SK-N-SH (cell line): ENCODE measurements around the gene RBP3. TPM values are rescaled to one million over a fixed set of nuclear protein-coding genes. Genes with fewer than 3 reads are reported as not detected.

ENCODE experiments used
- CTCF ChIA-PET: fragments of 300-600, 350-600 bp; formaldehyde crosslinking; extraction: SDS; loops from one replicate; lab custom pipeline; 2021; lab: Yijun Ruan, JAX
- POLR2A ChIA-PET: fragments of 350-600 bp; sonication (Branson Sonifier 250); formaldehyde crosslinking; extraction: SDS; loops from one replicate; lab custom pipeline; 2020; ENCODE audit warnings: antibody characterized with exemption, inconsistent platforms; lab: Yijun Ruan, JAX
- DNase-seq: peaks from one replicate; pipeline ENCODE4 v3.0.0; 2012
- H2AFZ ChIP-seq: fragments of 200-600 bp; sonication (generic); 2 replicates; pipeline ENCODE4 v1.8.1; 2016; ENCODE audit warnings: antibody characterized with exemption, mild to moderate bottlenecking, low read depth
- H3F3A ChIP-seq: fragments of 200-600 bp; sonication (generic); replicated peaks from 2 replicates; pipeline ENCODE3; 2016; ENCODE audit warnings: antibody characterized with exemption, mild to moderate bottlenecking; ENCODE audit not compliant: insufficient read depth
- H3K27ac ChIP-seq, 2 experiments: fragments of 200-500 bp in 1 of 2; fragments of 200-600 bp in 1 of 2; sonication (Bioruptor generic) in 1 of 2; sonication (generic), shearing (Covaris generic) in 1 of 2; 2 replicates each; pipeline versions ENCODE4 v1.5.1 to v1.6.1; 2014 to 2016; ENCODE audit warnings: low read depth in 2 of 2, inconsistent platforms in 1 of 2, low read length in 1 of 2, mild to moderate bottlenecking in 1 of 2, mixed read lengths in 1 of 2
- H3K27me3 ChIP-seq: fragments of 200-600 bp; sonication (generic), shearing (Covaris generic); 2 replicates; pipeline ENCODE4 v1.6.1; 2016; ENCODE audit warnings: mixed run types; ENCODE audit not compliant: insufficient read depth
- H3K36me3 ChIP-seq, 2 experiments: fragments of 200-500 bp in 1 of 2; fragments of 200-600 bp in 1 of 2; sonication (Bioruptor generic) in 1 of 2; sonication (generic) in 1 of 2; replicated peaks in 1 of 2; 2 replicates each; pipeline versions ENCODE3 to v1.5.1; 2014 to 2016; ENCODE audit warnings: low read length in 1 of 2, mild to moderate bottlenecking in 1 of 2; ENCODE audit not compliant: insufficient read depth in 2 of 2, control insufficient read depth in 1 of 2
- H3K4me1 ChIP-seq, 2 experiments: fragments of 200-500 bp in 1 of 2; fragments of 200-600 bp in 1 of 2; sonication (Bioruptor generic) in 1 of 2; sonication (generic), shearing (Covaris generic) in 1 of 2; 2 replicates each; pipeline versions ENCODE4 v1.5.1 to v1.6.1; 2014 to 2016; ENCODE audit warnings: low read depth in 1 of 2, low read length in 1 of 2, mixed run types in 1 of 2; ENCODE audit not compliant: insufficient read depth in 2 of 2, control insufficient read depth in 1 of 2
- H3K4me2 ChIP-seq: fragments of 200-600 bp; sonication (generic), shearing (Covaris generic); 2 replicates; pipeline ENCODE4 v1.6.1; 2017; ENCODE audit warnings: mixed run types
- H3K4me3 ChIP-seq, 2 experiments: fragments of 200-500 bp in 1 of 2; fragments of 200-600 bp in 1 of 2; sonication (Bioruptor generic) in 1 of 2; sonication (generic), shearing (Covaris generic) in 1 of 2; 2 replicates each; pipeline versions ENCODE4 v1.5.1 to v1.8.1; 2014 to 2016; ENCODE audit warnings: low read depth in 2 of 2, inconsistent platforms in 1 of 2, low read length in 1 of 2, mild to moderate bottlenecking in 1 of 2, mixed read lengths in 1 of 2, moderate library complexity in 1 of 2
- H3K79me2 ChIP-seq: fragments of 200-600 bp; sonication (generic); 2 replicates; pipeline ENCODE4 v1.8.1; 2017; ENCODE audit warnings: mild to moderate bottlenecking; ENCODE audit not compliant: insufficient read depth
- H3K9ac ChIP-seq: fragments of 200-600 bp; sonication (generic); 2 replicates; pipeline ENCODE4 v1.6.1; 2017; ENCODE audit warnings: mixed run types
- H3K9me2 ChIP-seq: fragments of 200-600 bp; sonication (generic); 2 replicates; pipeline ENCODE4 v1.6.1; 2017; ENCODE audit warnings: mixed run types
- H3K9me3 ChIP-seq: fragments of 200-600 bp; sonication (generic); 2 replicates; pipeline ENCODE4 v1.6.1; 2017; ENCODE audit warnings: mixed run types, mild to moderate bottlenecking, moderate library complexity
- H4K20me1 ChIP-seq: fragments of 200-600 bp; sonication (generic); 2 replicates; pipeline ENCODE4 v1.6.1; 2017; ENCODE audit warnings: mild to moderate bottlenecking, mixed run types; ENCODE audit not compliant: insufficient read depth
- CHD2 ChIP-seq: fragments of 150-350 bp; IDR thresholded peaks from 2 replicates; pipeline ENCODE4 v1.6.1; 2018; ENCODE audit warnings: low read length; ENCODE audit not compliant: partially characterized antibody
- ELF1 ChIP-seq: IDR thresholded peaks from 2 replicates; pipeline ENCODE4 v1.4.0; 2012
- FOSL2 ChIP-seq: IDR thresholded peaks from 2 replicates; pipeline ENCODE4 v1.4.0; 2012; ENCODE audit warnings: low read depth, mild to moderate bottlenecking, moderate library complexity, borderline replicate concordance
- FOXM1 ChIP-seq: IDR thresholded peaks from 2 replicates; pipeline ENCODE4 v1.4.0; 2012; ENCODE audit warnings: low read depth, mild to moderate bottlenecking
- JUND ChIP-seq: IDR thresholded peaks from 2 replicates; pipeline ENCODE4 v1.4.0; 2012
- NFIC ChIP-seq: IDR thresholded peaks from 2 replicates; pipeline ENCODE4 v1.4.0; 2012; ENCODE audit warnings: borderline replicate concordance
- NRF1 ChIP-seq: IDR thresholded peaks from 2 replicates; pipeline ENCODE4 v1.6.1; 2012; ENCODE audit warnings: low read depth, mild to moderate bottlenecking, low read length
- POLR2AphosphoS5 ChIP-seq: IDR thresholded peaks from 2 replicates; pipeline ENCODE4 v1.6.1; 2012; ENCODE audit warnings: low read depth, low read length
- RFX5 ChIP-seq: IDR thresholded peaks from 2 replicates; pipeline ENCODE4 v1.6.1; 2012; ENCODE audit warnings: mild to moderate bottlenecking, improper control_type of control experiment, low read length
- RXRA ChIP-seq: IDR thresholded peaks from 2 replicates; pipeline ENCODE4 v1.4.0; 2012; ENCODE audit warnings: low read depth, mild to moderate bottlenecking, borderline replicate concordance
- SMC3 ChIP-seq: IDR thresholded peaks from 2 replicates; pipeline ENCODE4 v1.6.1; 2012; ENCODE audit warnings: low read depth, low read length, improper control_type of control experiment
- TCF12 ChIP-seq: IDR thresholded peaks from 2 replicates; pipeline ENCODE4 v1.4.0; 2012
- WGBS: methylation state at CpG from one replicate; pipeline ENCODE4 v1.1.6; 2017; ENCODE audit warnings: low lambda C conversion rate; 5-methylcytosine and 5-hydroxymethylcytosine counted together
- polyA plus RNA-seq, 3 experiments: library from polyadenylated mRNA; depleted of rRNA; stranded (reverse); fragments of >200 nt; gene quantifications; 2 replicates each; pipeline ENCODE4 v1.2.3, GENCODE V29; 2012
- TF ChIP-seq, protein P1 (sequence below): IDR thresholded peaks from 2 replicates; pipeline ENCODE4; 2012
- TF ChIP-seq, protein P2 (sequence below): IDR thresholded peaks from 2 replicates; pipeline ENCODE4 v1.4.0; 2012; ENCODE audit warnings: low read depth, borderline replicate concordance
- TF ChIP-seq, protein P3 (sequence below): IDR thresholded peaks from 2 replicates; pipeline ENCODE4 v1.6.1; 2012; ENCODE audit warnings: mild to moderate bottlenecking, low read depth, low read length, moderate library complexity
- TF ChIP-seq, protein P4 (sequence below): fragments of 150-350 bp; IDR thresholded peaks from 2 replicates; pipeline ENCODE4 v1.6.1; 2016; ENCODE audit warnings: mild to moderate bottlenecking, low read depth, low read length

Gene RBP3
- polyA plus RNA-seq, 1 of the 3 experiments (the other 2 are of a cell fraction), result not detected

DNA sequence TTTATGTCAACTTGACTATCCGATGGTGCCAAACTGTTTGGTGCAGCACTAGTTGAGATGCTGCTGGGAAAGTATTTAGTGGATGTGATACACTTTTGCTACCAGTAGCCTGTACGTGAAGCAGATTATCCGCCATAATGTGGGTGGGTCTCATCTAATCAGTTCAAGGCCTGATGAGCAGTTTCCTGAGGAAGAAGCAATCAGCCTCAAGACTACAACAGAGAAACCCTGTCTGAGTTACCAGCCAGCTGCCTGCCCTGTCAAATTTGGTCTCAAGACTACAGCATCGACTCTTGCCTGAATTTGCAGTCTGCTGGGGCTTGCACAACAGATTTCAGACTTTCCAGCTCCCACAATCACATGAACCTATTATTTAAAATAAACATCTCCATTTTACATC, 10.9 kb upstream of the RBP3 start:
- H3K4me2 ChIP-seq, result no peak overlapping the region
- TF ChIP-seq NRF1 (no peak), ELF1 (no peak), RFX5 (no peak), RXRA (no peak)
- no peak overlapping the region for H3K27ac ChIP-seq
- H3K36me3 ChIP-seq, result no peaks in the 10 kb centered on the region
- peaks cover 0 to 10% of the 10 kb centered on the region in 2 experiments; a peak in 1 of 4 replicates for H3K4me1 ChIP-seq
- ChIA-PET POLR2A (no interaction called here), CTCF (interaction anchor here (0.7 to 2.0 kb wide), 3 partner anchors 25 to 345 kb away, joined by 3 to 6 read pairs (median 3); no protein-coding TSS in a partner anchor)
- 42% methylated on average over 3 of the region's 4 CpGs for WGBS
- 0 out of 2 replicates have a peak, but pooled peaks cover 4% of the 10 kb centered on the region for H3K9me2 ChIP-seq
- no peak overlapping the region for H2AFZ ChIP-seq
- H3F3A ChIP-seq, result no peaks in the 10 kb centered on the region
- H4K20me1 ChIP-seq, result no peaks in the 10 kb centered on the region
- no peaks in the 10 kb centered on the region for H3K9me3 ChIP-seq
- DNase-seq, result no peak
- H3K4me3 ChIP-seq, result no peak overlapping the region
- H3K79me2 ChIP-seq, result no peaks in the 10 kb centered on the region
- H3K9ac ChIP-seq, result no peak overlapping the region
- H3K27me3 ChIP-seq, result peaks cover 23% of the 10 kb centered on the region; the same call in 1 of the 2 replicates

DNA sequence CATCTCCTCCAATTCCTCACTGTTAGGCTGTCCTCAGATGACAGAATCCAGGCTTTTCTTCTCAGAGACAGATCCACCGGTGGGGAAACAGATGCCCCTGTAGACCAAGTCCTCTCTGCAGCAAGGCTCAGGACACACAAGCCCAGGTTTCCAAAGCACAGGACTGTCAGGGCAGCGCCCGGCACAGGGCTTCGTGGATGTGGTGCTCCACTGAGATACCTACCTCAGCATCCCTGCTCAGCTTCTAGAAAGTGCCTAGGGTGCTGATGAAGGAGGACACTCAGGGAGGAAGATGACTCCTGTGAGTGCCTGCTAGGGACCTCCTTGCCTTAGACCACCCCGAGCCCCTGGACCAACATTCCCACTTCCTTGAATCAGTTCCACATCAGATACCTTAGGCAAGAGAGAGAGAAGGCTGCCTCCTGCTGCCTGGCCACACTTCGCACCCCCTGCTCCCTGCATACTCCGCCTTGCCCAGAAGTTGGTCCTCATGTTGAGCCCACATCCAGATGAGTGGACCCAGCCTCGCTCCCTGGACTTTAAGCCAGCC, 8.9 kb upstream of the RBP3 start:
- Histone ChIP-seq H3K9me3 (no peaks in the 10 kb centered on the region), H3K4me2 (no peak overlapping the region), H3K9ac (no peak overlapping the region), H2AFZ (no peak overlapping the region), H3K27ac (no peak overlapping the region), H4K20me1 (no peaks in the 10 kb centered on the region), H3F3A (no peaks in the 10 kb centered on the region), H3K79me2 (no peaks in the 10 kb centered on the region), H3K27me3 (peaks cover 29% of the 10 kb centered on the region; the same call in 1 of the 2 replicates), H3K4me1 (peaks cover 0 to 10% of the 10 kb centered on the region in 2 experiments; a peak in 1 of 4 replicates), H3K36me3 (no peaks in the 10 kb centered on the region), H3K4me3 (no peak overlapping the region)
- ChIA-PET POLR2A (no interaction called here), CTCF (interaction anchor here (0.6 to 3.0 kb wide), 18 partner anchors 12 to 346 kb away, joined by 3 to 31 read pairs (median 6); no protein-coding TSS in a partner anchor)
- 54% methylated on average over 7 of the region's 8 CpGs for WGBS
- TF ChIP-seq, protein P1, sequence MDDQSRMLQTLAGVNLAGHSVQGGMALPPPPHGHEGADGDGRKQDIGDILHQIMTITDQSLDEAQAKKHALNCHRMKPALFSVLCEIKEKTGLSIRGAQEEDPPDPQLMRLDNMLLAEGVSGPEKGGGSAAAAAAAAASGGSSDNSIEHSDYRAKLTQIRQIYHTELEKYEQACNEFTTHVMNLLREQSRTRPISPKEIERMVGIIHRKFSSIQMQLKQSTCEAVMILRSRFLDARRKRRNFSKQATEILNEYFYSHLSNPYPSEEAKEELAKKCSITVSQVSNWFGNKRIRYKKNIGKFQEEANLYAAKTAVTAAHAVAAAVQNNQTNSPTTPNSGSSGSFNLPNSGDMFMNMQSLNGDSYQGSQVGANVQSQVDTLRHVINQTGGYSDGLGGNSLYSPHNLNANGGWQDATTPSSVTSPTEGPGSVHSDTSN, result no peak
- TF ChIP-seq, protein P2, sequence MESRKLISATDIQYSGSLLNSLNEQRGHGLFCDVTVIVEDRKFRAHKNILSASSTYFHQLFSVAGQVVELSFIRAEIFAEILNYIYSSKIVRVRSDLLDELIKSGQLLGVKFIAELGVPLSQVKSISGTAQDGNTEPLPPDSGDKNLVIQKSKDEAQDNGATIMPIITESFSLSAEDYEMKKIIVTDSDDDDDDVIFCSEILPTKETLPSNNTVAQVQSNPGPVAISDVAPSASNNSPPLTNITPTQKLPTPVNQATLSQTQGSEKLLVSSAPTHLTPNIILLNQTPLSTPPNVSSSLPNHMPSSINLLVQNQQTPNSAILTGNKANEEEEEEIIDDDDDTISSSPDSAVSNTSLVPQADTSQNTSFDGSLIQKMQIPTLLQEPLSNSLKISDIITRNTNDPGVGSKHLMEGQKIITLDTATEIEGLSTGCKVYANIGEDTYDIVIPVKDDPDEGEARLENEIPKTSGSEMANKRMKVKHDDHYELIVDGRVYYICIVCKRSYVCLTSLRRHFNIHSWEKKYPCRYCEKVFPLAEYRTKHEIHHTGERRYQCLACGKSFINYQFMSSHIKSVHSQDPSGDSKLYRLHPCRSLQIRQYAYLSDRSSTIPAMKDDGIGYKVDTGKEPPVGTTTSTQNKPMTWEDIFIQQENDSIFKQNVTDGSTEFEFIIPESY, result no peak
- TF ChIP-seq POLR2AphosphoS5 (no peak), NFIC (no peak), RXRA (no peak), NRF1 (no peak), JUND (no peak), CHD2 (no peak), FOSL2 (no peak), SMC3 (no peak), RFX5 (no peak), FOXM1 (no peak), TCF12 (no peak)
- TF ChIP-seq, protein P3, sequence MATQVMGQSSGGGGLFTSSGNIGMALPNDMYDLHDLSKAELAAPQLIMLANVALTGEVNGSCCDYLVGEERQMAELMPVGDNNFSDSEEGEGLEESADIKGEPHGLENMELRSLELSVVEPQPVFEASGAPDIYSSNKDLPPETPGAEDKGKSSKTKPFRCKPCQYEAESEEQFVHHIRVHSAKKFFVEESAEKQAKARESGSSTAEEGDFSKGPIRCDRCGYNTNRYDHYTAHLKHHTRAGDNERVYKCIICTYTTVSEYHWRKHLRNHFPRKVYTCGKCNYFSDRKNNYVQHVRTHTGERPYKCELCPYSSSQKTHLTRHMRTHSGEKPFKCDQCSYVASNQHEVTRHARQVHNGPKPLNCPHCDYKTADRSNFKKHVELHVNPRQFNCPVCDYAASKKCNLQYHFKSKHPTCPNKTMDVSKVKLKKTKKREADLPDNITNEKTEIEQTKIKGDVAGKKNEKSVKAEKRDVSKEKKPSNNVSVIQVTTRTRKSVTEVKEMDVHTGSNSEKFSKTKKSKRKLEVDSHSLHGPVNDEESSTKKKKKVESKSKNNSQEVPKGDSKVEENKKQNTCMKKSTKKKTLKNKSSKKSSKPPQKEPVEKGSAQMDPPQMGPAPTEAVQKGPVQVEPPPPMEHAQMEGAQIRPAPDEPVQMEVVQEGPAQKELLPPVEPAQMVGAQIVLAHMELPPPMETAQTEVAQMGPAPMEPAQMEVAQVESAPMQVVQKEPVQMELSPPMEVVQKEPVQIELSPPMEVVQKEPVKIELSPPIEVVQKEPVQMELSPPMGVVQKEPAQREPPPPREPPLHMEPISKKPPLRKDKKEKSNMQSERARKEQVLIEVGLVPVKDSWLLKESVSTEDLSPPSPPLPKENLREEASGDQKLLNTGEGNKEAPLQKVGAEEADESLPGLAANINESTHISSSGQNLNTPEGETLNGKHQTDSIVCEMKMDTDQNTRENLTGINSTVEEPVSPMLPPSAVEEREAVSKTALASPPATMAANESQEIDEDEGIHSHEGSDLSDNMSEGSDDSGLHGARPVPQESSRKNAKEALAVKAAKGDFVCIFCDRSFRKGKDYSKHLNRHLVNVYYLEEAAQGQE, result no peak
- TF ChIP-seq, protein P4, sequence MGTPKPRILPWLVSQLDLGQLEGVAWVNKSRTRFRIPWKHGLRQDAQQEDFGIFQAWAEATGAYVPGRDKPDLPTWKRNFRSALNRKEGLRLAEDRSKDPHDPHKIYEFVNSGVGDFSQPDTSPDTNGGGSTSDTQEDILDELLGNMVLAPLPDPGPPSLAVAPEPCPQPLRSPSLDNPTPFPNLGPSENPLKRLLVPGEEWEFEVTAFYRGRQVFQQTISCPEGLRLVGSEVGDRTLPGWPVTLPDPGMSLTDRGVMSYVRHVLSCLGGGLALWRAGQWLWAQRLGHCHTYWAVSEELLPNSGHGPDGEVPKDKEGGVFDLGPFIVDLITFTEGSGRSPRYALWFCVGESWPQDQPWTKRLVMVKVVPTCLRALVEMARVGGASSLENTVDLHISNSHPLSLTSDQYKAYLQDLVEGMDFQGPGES, result no peak
- TF ChIP-seq, all 33 proteins: peak for 0
- 0 out of 2 replicates have a peak, but pooled peaks cover 4% of the 10 kb centered on the region for H3K9me2 ChIP-seq
- no peak for DNase-seq
